Activated T-helper 17 cell treated with anti-CD3 and anti-CD28 coated beads, Interleukin-2, amount 50 U/mL, for 72 hours (primary cell): ENCODE measurements around the gene POU5F1. TPM values are rescaled to one million over a fixed set of nuclear protein-coding genes. Genes with fewer than 3 reads are reported as not detected.

Experiments
- total RNA-seq, 2 donors: library from RNA; stranded (reverse); gene quantifications; one replicate each; pipeline ENCODE4 v1.2.3, GENCODE V29; 2022

Gene POU5F1
- total RNA-seq, 2 donors from 2014 or later: 0.16 TPM; not detected in 1

Other genes with a start within 250 kb of the POU5F1 start
- gene SFTA2, start 238.5 kb downstream of the POU5F1 start, total RNA-seq: not detected
- not detected for gene MUCL3, start 229.7 kb downstream of the POU5F1 start, total RNA-seq
- not detected for gene MUC21, start 187.0 kb downstream of the POU5F1 start, total RNA-seq
- gene MUC22, start 160.2 kb downstream of the POU5F1 start, total RNA-seq: not detected
- gene C6orf15, start 58.1 kb downstream of the POU5F1 start, total RNA-seq: not detected
- not detected for gene PSORS1C1, start 55.9 kb downstream of the POU5F1 start, total RNA-seq
- gene CDSN, start 50.2 kb downstream of the POU5F1 start, total RNA-seq: not detected
- not detected for gene PSORS1C2, start 31.6 kb downstream of the POU5F1 start, total RNA-seq
- 10 to 100 TPM; 52.4 to 85.5 TPM for gene CCHCR1, start 12.9 kb downstream of the POU5F1 start, total RNA-seq
- 100 to 1,000 TPM in 1 of 2 donors, 10 to 100 TPM in 1; 91.1 to 125 TPM for gene TCF19, start 12.1 kb downstream of the POU5F1 start, total RNA-seq
- 1,000 to 10,000 TPM in 1 of 2 donors, 100 to 1,000 TPM in 1; 620 to 1,648 TPM for gene HLA-C, start 101.4 kb upstream of the POU5F1 start, total RNA-seq
- gene HLA-B, start 186.5 kb upstream of the POU5F1 start, total RNA-seq: 1,000 to 10,000 TPM; 3,089 to 4,180 TPM
- 10 to 100 TPM; 11.6 to 16.2 TPM for gene MICA, start 232.9 kb upstream of the POU5F1 start, total RNA-seq